Activated T-helper 1 cell treated with anti-CD3 and anti-CD28 coated beads, Interleukin-12 subunit alpha, Interleukin-12 subunit beta, Interleukin-2, Interleukin-4 antibody, amounts not matched to agents 30 ng/mL and 10 ng/mL and 1 ng/mL, durations not matched to agents 14 hours and 24 hours and 36 hours (primary cell): ENCODE measurements around the gene DGKG. TPM values are rescaled to one million over a fixed set of nuclear protein-coding genes. Genes with fewer than 3 reads are reported as not detected.

Source experiments
- DNase-seq: peaks from one replicate; pipeline ENCODE4 v3.0.0; 2021; ENCODE audit warnings: low spot score
- H3K27ac Mint-ChIP-seq: one replicate; pipeline ENCODE4 v1.8.0; 2021; ENCODE audit warnings: mild to moderate bottlenecking, mixed read lengths
- H3K27me3 Mint-ChIP-seq: one replicate; pipeline ENCODE4 v1.8.0; 2022; ENCODE audit warnings: mild to moderate bottlenecking, moderate library complexity, mixed read lengths; ENCODE audit not compliant: insufficient read depth
- H3K36me3 Mint-ChIP-seq: one replicate; pipeline ENCODE4 v1.8.0; 2021; ENCODE audit warnings: low read depth, mixed read lengths
- H3K4me1 Mint-ChIP-seq: one replicate; pipeline ENCODE4 v1.8.0; 2021; ENCODE audit warnings: low read depth, mixed read lengths
- H3K4me3 Mint-ChIP-seq: one replicate; pipeline ENCODE4 v1.8.0; 2021; ENCODE audit warnings: mild to moderate bottlenecking, moderate library complexity, mixed read lengths
- H3K9me3 Mint-ChIP-seq: one replicate; pipeline ENCODE4 v1.8.0; 2021; ENCODE audit warnings: mixed read lengths
- intact Hi-C: fragments of 100-400 bp; cut with micrococcal nuclease; formaldehyde crosslinking; loops from one replicate; pipeline ENCODE4 v1.15.1; 2024
- total RNA-seq: library from RNA; stranded (reverse); gene quantifications from 2 replicates; pipeline ENCODE4 v1.2.3, GENCODE V29; 2022

The DGKG gene
- total RNA-seq, 1 donor from 2014 or later: 0.26 TPM

GRCh38 chr3:186322761-186323160, 39.3 kb downstream of the DGKG start:
- no peak overlapping the region for H3K4me3 Mint-ChIP-seq
- no peaks in the 10 kb centered on the region for H3K36me3 Mint-ChIP-seq
- no peaks in the 10 kb centered on the region for H3K9me3 Mint-ChIP-seq
- no peak for DNase-seq
- H3K4me1 Mint-ChIP-seq: no peaks in the 10 kb centered on the region
- H3K27me3 Mint-ChIP-seq: peaks cover 2% of the 10 kb centered on the region
- H3K27ac Mint-ChIP-seq: no peak overlapping the region
- intact Hi-C loops: no loop called here

- Mint-ChIP-seq H3K4me1 (no peaks in the 10 kb centered on the region), H3K27me3 (peaks cover 7% of the 10 kb centered on the region), H3K27ac (no peak overlapping the region), H3K4me3 (no peak overlapping the region), H3K9me3 (no peaks in the 10 kb centered on the region), H3K36me3 (no peaks in the 10 kb centered on the region)
- intact Hi-C loops: no loop called here
- no peak for DNase-seq
These were observed 40.3 kb downstream of the DGKG start for GRCh38 chr3:186321746-186322145.

- Mint-ChIP-seq H3K27me3 (peaks cover 8% of the 10 kb centered on the region), H3K4me3 (no peak overlapping the region), H3K36me3 (no peaks in the 10 kb centered on the region), H3K27ac (no peak overlapping the region), H3K4me1 (no peaks in the 10 kb centered on the region), H3K9me3 (no peaks in the 10 kb centered on the region)
- DNase-seq: no peak
- intact Hi-C loops: no loop called here
These were observed 41.0 kb downstream of the DGKG start for GRCh38 chr3:186320862-186321568.

GRCh38 chr3:186319945-186320344, 42.1 kb downstream of the DGKG start:
- Mint-ChIP-seq H3K27ac (no peak overlapping the region), H3K36me3 (no peaks in the 10 kb centered on the region), H3K9me3 (no peaks in the 10 kb centered on the region), H3K4me3 (no peak overlapping the region), H3K27me3 (peaks cover 8% of the 10 kb centered on the region), H3K4me1 (no peaks in the 10 kb centered on the region)
- DNase-seq: no peak
- intact Hi-C loops: no loop called here

GRCh38 chr3:186318135-186318534, 43.9 kb downstream of the DGKG start:
- intact Hi-C loops: no loop called here
- Mint-ChIP-seq H3K27ac (no peak overlapping the region), H3K27me3 (peaks cover 10% of the 10 kb centered on the region), H3K4me1 (no peaks in the 10 kb centered on the region), H3K36me3 (no peaks in the 10 kb centered on the region), H3K9me3 (no peaks in the 10 kb centered on the region), H3K4me3 (no peak overlapping the region)
- DNase-seq: no peak

- Mint-ChIP-seq H3K4me1 (no peaks in the 10 kb centered on the region), H3K9me3 (no peaks in the 10 kb centered on the region), H3K27ac (no peak overlapping the region), H3K36me3 (no peaks in the 10 kb centered on the region), H3K27me3 (peaks cover 10% of the 10 kb centered on the region), H3K4me3 (no peak overlapping the region)
- intact Hi-C loops: no loop called here
- DNase-seq: no peak
These were observed 44.6 kb downstream of the DGKG start for GRCh38 chr3:186317478-186317877.

- DNase-seq: no peak
- intact Hi-C loops: no loop called here
- no peaks in the 10 kb centered on the region for H3K9me3 Mint-ChIP-seq
- peaks cover 10% of the 10 kb centered on the region for H3K27me3 Mint-ChIP-seq
- H3K27ac Mint-ChIP-seq: no peak overlapping the region
- no peaks in the 10 kb centered on the region for H3K4me1 Mint-ChIP-seq
- no peak overlapping the region for H3K4me3 Mint-ChIP-seq
- H3K36me3 Mint-ChIP-seq: no peaks in the 10 kb centered on the region
These were observed 45.3 kb downstream of the DGKG start for GRCh38 chr3:186316666-186317260.

- Mint-ChIP-seq H3K9me3 (no peaks in the 10 kb centered on the region), H3K4me3 (no peak overlapping the region), H3K27me3 (peaks cover 10% of the 10 kb centered on the region), H3K4me1 (no peaks in the 10 kb centered on the region), H3K27ac (no peak overlapping the region), H3K36me3 (no peaks in the 10 kb centered on the region)
- DNase-seq: no peak
- intact Hi-C loops: no loop called here
These were observed 46.3 kb downstream of the DGKG start for GRCh38 chr3:186315581-186316354.

GRCh38 chr3:186314896-186315295, 47.1 kb downstream of the DGKG start:
- no peaks in the 10 kb centered on the region for H3K36me3 Mint-ChIP-seq
- H3K4me1 Mint-ChIP-seq: no peaks in the 10 kb centered on the region
- DNase-seq: no peak
- no peak overlapping the region for H3K4me3 Mint-ChIP-seq
- H3K27me3 Mint-ChIP-seq: peaks cover 10% of the 10 kb centered on the region
- intact Hi-C loops: no loop called here
- H3K9me3 Mint-ChIP-seq: no peaks in the 10 kb centered on the region
- no peak overlapping the region for H3K27ac Mint-ChIP-seq

- H3K4me3 Mint-ChIP-seq: no peak overlapping the region
- no peaks in the 10 kb centered on the region for H3K36me3 Mint-ChIP-seq
- H3K27me3 Mint-ChIP-seq: peaks cover 5% of the 10 kb centered on the region
- no peak overlapping the region for H3K27ac Mint-ChIP-seq
- intact Hi-C loops: no loop called here
- H3K4me1 Mint-ChIP-seq: no peaks in the 10 kb centered on the region
- no peaks in the 10 kb centered on the region for H3K9me3 Mint-ChIP-seq
- no peak for DNase-seq
These were observed 50.6 kb downstream of the DGKG start for GRCh38 chr3:186311441-186311840.

- intact Hi-C loops: no loop called here
- H3K27me3 Mint-ChIP-seq: peaks cover 3% of the 10 kb centered on the region
- H3K27ac Mint-ChIP-seq: no peak overlapping the region
- no peak overlapping the region for H3K4me3 Mint-ChIP-seq
- H3K4me1 Mint-ChIP-seq: no peaks in the 10 kb centered on the region
- no peaks in the 10 kb centered on the region for H3K36me3 Mint-ChIP-seq
- DNase-seq: no peak
- H3K9me3 Mint-ChIP-seq: no peaks in the 10 kb centered on the region
These were observed 53.5 kb downstream of the DGKG start for GRCh38 chr3:186308549-186308948.

- no peak for DNase-seq
- Mint-ChIP-seq H3K27ac (no peak overlapping the region), H3K27me3 (peaks cover 3% of the 10 kb centered on the region), H3K4me1 (no peaks in the 10 kb centered on the region), H3K36me3 (no peaks in the 10 kb centered on the region), H3K9me3 (no peaks in the 10 kb centered on the region), H3K4me3 (no peak overlapping the region)
- intact Hi-C loops: no loop called here
These were observed 54.3 kb downstream of the DGKG start for GRCh38 chr3:186307594-186308221.

GRCh38 chr3:186305286-186305685, 56.7 kb downstream of the DGKG start:
- no peaks in the 10 kb centered on the region for H3K9me3 Mint-ChIP-seq
- H3K27me3 Mint-ChIP-seq: peaks cover 3% of the 10 kb centered on the region

More at GRCh38 chr3:186305286-186305685, 56.7 kb downstream of the DGKG start:
- no peaks in the 10 kb centered on the region for H3K4me1 Mint-ChIP-seq
- H3K4me3 Mint-ChIP-seq: no peak overlapping the region
- intact Hi-C loops: no loop called here
- H3K36me3 Mint-ChIP-seq: no peaks in the 10 kb centered on the region
- DNase-seq: no peak
- no peak overlapping the region for H3K27ac Mint-ChIP-seq
